Activated naive CD8-positive, alpha-beta T cell treated with anti-CD3 and anti-CD28 coated beads, Interleukin-2, amount 10 ng/mL, durations not matched to agents 7 days and 5 days (primary cell): ENCODE measurements around the gene ECE2. TPM values are rescaled to one million over a fixed set of nuclear protein-coding genes. Genes with fewer than 3 reads are reported as not detected.

Experiments
- ATAC-seq: fragments of 150-1000 bp; cut with Tn5 transposase; one replicate; pipeline ENCODE4 v1.10.0; 2021; ENCODE audit warnings: low read depth, moderate library complexity
- POLR2A ChIA-PET: fragments of 350-600 bp; sonication (Branson Sonifier 250); formaldehyde crosslinking; loops from one replicate; lab custom pipeline; 2021; ENCODE audit warnings: antibody characterized with exemption; lab: Charles Lee
- DNase-seq: peaks from one replicate; pipeline ENCODE4 v3.0.0; 2021
- H3K27ac Mint-ChIP-seq: one replicate; pipeline ENCODE4 v1.8.0; 2022; ENCODE audit warnings: mild to moderate bottlenecking, mixed read lengths
- H3K27me3 Mint-ChIP-seq: one replicate; pipeline ENCODE4 v1.8.0; 2022; ENCODE audit warnings: mild to moderate bottlenecking, moderate library complexity, mixed read lengths
- H3K36me3 Mint-ChIP-seq: one replicate; pipeline ENCODE4 v1.8.0; 2021; ENCODE audit warnings: mild to moderate bottlenecking, mixed read lengths
- H3K4me1 Mint-ChIP-seq: one replicate; pipeline ENCODE4 v1.8.0; 2021; ENCODE audit warnings: mixed read lengths
- H3K4me3 Mint-ChIP-seq: one replicate; pipeline ENCODE4 v1.8.0; 2022; ENCODE audit warnings: mild to moderate bottlenecking, moderate library complexity, mixed read lengths
- H3K9me3 Mint-ChIP-seq: one replicate; pipeline ENCODE4 v1.8.0; 2021; ENCODE audit warnings: mixed read lengths
- total RNA-seq, 2 experiments: library from RNA; stranded (reverse); gene quantifications; one replicate each; pipeline ENCODE4 v1.2.3, GENCODE V29; 2021

Gene ECE2
- total RNA-seq, 2 experiments from 2014 or later = not detected

GRCh38 chr3:184249412-184250166 is 26.2 kb upstream of the ECE2 start, which contains the start of gene EEF1AKMT4:
TSS of gene EEF1AKMT4 (plus strand) at chr3:184249672. CDS start at chr3:184249695, 23 bp downstream.
- H3K4me3 Mint-ChIP-seq = peak within 1 kb of the TSS; percentile 98
- H3K9me3 Mint-ChIP-seq = no peaks in the 10 kb centered on the region
- peak within 1 kb of the TSS; percentile 97 for H3K27ac Mint-ChIP-seq
- H3K4me1 Mint-ChIP-seq = peaks cover 14% of the 10 kb centered on the region
- H3K36me3 Mint-ChIP-seq = peaks cover 5% of the 10 kb centered on the region
- POLR2A ChIA-PET = interaction anchor here (0.6 to 1.2 kb wide), 2 partner anchors 9 to 22 kb away, joined by 3 read pairs; no protein-coding TSS in a partner anchor
- H3K27me3 Mint-ChIP-seq = no peaks in the 10 kb centered on the region
- ATAC-seq = peak; percentile 88
- DNase-seq = peak; percentile 93

DNA sequence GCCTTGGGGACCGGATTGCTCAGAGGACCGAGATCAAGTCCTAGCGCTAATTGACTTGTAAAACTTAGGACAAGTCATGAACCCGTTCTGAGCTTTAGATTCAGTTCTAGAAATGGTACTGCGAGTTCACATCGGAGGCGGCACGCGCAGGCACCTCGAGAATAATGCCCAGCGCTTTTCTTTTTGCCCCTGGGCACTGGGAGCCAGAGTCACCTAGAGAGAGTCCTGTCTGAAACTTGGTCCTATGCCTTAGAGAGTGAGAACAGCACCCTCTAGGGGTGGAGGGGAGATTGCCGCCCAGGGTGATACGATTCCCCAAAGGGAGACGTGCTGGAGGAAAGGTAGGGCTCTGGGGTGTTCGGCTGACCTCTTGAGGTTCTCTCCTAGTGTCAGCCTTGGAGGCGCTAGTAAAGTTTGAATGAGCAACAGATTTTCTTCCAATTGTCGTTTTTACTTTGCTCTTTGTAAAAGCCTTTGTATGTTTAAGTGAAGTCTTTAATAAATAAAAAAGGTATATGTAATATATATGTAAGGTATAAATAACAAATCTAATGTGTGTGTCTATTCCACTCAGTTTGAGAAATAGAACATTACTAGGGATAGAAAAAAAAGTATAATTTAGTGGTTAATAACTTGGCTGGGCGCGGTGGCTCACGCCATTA is 25.5 kb upstream of the ECE2 start:
- Mint-ChIP-seq H3K27me3 (no peaks in the 10 kb centered on the region), H3K36me3 (no peaks in the 10 kb centered on the region), H3K4me3 (peak overlapping the region; percentile 98), H3K9me3 (no peaks in the 10 kb centered on the region), H3K27ac (peak overlapping the region; percentile 97), H3K4me1 (peaks cover 14% of the 10 kb centered on the region)
- POLR2A ChIA-PET = interaction anchor here (0.6 to 1.2 kb wide), 2 partner anchors 10 to 22 kb away, joined by 3 read pairs; no protein-coding TSS in a partner anchor
- DNase-seq (peak; percentile 86), ATAC-seq (peak; percentile 62)

- no peaks in the 10 kb centered on the region for H3K9me3 Mint-ChIP-seq
- H3K27ac Mint-ChIP-seq = no peak overlapping the region
- POLR2A ChIA-PET = no interaction called here
- H3K4me1 Mint-ChIP-seq = peaks cover 9% of the 10 kb centered on the region
- no peak overlapping the region for H3K4me3 Mint-ChIP-seq
- ATAC-seq (no peak), DNase-seq (no peak)
- peaks cover 8% of the 10 kb centered on the region for H3K36me3 Mint-ChIP-seq
- peaks cover 13% of the 10 kb centered on the region for H3K27me3 Mint-ChIP-seq
Measured at GRCh38 chr3:184255291-184256039, 20.4 kb upstream of the ECE2 start.

DNA sequence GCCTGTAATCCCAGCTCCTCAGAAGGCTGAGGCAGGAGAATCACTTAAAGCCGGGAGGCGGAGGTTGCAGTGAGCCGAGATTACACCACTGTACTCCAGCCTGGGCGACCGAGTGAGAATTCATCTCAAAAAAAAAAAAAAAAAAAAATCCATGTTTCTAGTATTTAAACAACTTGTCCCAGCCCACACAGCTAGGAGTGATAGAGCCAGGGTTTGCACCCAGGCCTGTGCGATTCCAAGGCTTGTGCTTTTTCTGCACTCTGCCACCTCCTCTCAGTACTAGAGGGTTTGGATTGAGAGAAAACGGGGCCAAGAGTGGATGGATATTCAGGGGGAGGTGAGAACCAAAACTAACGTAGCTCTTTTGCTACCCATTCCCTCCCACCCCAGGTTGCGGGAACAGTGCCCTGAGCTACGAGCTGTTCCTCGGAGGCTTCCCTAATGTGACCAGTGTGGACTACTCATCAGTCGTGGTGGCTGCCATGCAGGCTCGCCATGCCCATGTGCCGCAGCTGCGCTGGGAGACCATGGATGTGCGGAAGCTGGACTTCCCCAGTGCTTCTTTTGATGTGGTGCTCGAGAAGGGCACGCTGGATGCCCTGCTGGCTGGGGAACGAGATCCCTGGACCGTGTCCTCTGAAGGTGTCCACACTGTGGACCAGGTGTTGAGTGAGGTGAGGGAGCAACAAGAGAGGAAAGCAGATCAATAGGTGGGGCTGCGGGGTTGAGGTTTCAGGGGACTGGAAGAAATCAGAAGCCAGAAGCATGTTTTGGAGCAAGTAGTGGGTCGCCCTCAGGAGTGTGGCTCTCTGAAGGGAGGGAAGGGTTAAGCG is 18.5 kb upstream of the ECE2 start:
- no peak overlapping the region for H3K27ac Mint-ChIP-seq
- ATAC-seq (no peak), DNase-seq (no peak)
- H3K27me3 Mint-ChIP-seq = peaks cover 22% of the 10 kb centered on the region
- no peak overlapping the region for H3K4me3 Mint-ChIP-seq
- H3K9me3 Mint-ChIP-seq = no peaks in the 10 kb centered on the region
- H3K4me1 Mint-ChIP-seq = peaks cover 18% of the 10 kb centered on the region
- H3K36me3 Mint-ChIP-seq = peaks cover 8% of the 10 kb centered on the region
- POLR2A ChIA-PET = no interaction called here

GRCh38 chr3:184258926-184259325 is 16.9 kb upstream of the ECE2 start:
- Mint-ChIP-seq H3K4me1 (peaks cover 23% of the 10 kb centered on the region), H3K27ac (no peak overlapping the region), H3K36me3 (peaks cover 8% of the 10 kb centered on the region), H3K27me3 (peaks cover 33% of the 10 kb centered on the region), H3K4me3 (peak overlapping the region; percentile 37), H3K9me3 (no peaks in the 10 kb centered on the region)
- POLR2A ChIA-PET = no interaction called here
- DNase-seq = no peak
- no peak for ATAC-seq

DNA sequence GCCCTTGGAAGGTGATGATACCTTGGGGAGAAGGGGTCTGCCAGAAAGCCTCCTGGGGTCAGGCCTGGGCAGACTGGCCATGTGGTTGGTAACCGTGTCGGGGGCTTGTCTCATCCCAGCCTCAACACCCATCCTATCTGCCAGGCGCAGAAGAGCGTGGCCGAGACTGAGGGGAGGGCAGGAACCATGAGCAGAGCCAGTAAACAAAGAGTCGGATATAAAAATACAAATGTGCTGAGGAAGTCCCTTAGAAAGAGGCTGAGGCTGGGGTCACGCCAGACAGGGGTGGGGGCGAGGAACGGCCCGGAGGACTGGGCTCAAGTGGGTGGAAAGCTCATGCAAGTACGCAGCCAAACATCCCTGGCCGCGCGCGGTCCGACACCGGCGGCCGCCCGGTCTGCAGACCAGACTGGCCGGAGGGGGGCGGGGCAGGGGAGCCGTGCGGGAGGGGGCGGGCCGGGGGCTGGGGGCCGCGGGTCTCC is 16.4 kb upstream of the ECE2 start:
- H3K4me3 Mint-ChIP-seq = peak overlapping the region; percentile 37
- no peak for DNase-seq
- no peaks in the 10 kb centered on the region for H3K9me3 Mint-ChIP-seq
- peaks cover 8% of the 10 kb centered on the region for H3K36me3 Mint-ChIP-seq
- POLR2A ChIA-PET = no interaction called here
- peaks cover 23% of the 10 kb centered on the region for H3K4me1 Mint-ChIP-seq
- peaks cover 35% of the 10 kb centered on the region for H3K27me3 Mint-ChIP-seq
- no peak for ATAC-seq
- H3K27ac Mint-ChIP-seq = peak overlapping the region; percentile 48

GRCh38 chr3:184259878-184260723 is 15.7 kb upstream of the ECE2 start:
- H3K27me3 Mint-ChIP-seq = peaks cover 40% of the 10 kb centered on the region
- H3K27ac Mint-ChIP-seq = no peak overlapping the region
- POLR2A ChIA-PET = no interaction called here
- no peaks in the 10 kb centered on the region for H3K9me3 Mint-ChIP-seq
- DNase-seq = peak; percentile 74
- H3K36me3 Mint-ChIP-seq = peaks cover 8% of the 10 kb centered on the region
- H3K4me3 Mint-ChIP-seq = peak overlapping the region; percentile 66
- peak; percentile 48 for ATAC-seq
- H3K4me1 Mint-ChIP-seq = peaks cover 23% of the 10 kb centered on the region

- Mint-ChIP-seq H3K27me3 (peaks cover 40% of the 10 kb centered on the region), H3K27ac (no peak overlapping the region), H3K4me1 (peaks cover 20% of the 10 kb centered on the region), H3K4me3 (peak overlapping the region; percentile 74), H3K36me3 (peaks cover 8% of the 10 kb centered on the region), H3K9me3 (no peaks in the 10 kb centered on the region)
- ATAC-seq = peak; percentile 3
- DNase-seq = no peak
- POLR2A ChIA-PET = no interaction called here
Measured at GRCh38 chr3:184260724-184261269, 15.0 kb upstream of the ECE2 start.

GRCh38 chr3:184261270-184261853 is 14.5 kb upstream of the ECE2 start, which contains the start of gene CAMK2N2:
TSS of gene CAMK2N2 (minus strand) at chr3:184261553. CDS start at chr3:184261285, 268 bp downstream.
- Mint-ChIP-seq H3K4me3 (peak within 1 kb of the TSS; percentile 74), H3K27ac (no peak within 1 kb of the TSS), H3K9me3 (no peaks in the 10 kb centered on the region), H3K36me3 (peaks cover 8% of the 10 kb centered on the region), H3K27me3 (peaks cover 40% of the 10 kb centered on the region), H3K4me1 (peaks cover 20% of the 10 kb centered on the region)
- ATAC-seq (peak; percentile 57), DNase-seq (peak; percentile 62)
- POLR2A ChIA-PET = no interaction called here

DNA sequence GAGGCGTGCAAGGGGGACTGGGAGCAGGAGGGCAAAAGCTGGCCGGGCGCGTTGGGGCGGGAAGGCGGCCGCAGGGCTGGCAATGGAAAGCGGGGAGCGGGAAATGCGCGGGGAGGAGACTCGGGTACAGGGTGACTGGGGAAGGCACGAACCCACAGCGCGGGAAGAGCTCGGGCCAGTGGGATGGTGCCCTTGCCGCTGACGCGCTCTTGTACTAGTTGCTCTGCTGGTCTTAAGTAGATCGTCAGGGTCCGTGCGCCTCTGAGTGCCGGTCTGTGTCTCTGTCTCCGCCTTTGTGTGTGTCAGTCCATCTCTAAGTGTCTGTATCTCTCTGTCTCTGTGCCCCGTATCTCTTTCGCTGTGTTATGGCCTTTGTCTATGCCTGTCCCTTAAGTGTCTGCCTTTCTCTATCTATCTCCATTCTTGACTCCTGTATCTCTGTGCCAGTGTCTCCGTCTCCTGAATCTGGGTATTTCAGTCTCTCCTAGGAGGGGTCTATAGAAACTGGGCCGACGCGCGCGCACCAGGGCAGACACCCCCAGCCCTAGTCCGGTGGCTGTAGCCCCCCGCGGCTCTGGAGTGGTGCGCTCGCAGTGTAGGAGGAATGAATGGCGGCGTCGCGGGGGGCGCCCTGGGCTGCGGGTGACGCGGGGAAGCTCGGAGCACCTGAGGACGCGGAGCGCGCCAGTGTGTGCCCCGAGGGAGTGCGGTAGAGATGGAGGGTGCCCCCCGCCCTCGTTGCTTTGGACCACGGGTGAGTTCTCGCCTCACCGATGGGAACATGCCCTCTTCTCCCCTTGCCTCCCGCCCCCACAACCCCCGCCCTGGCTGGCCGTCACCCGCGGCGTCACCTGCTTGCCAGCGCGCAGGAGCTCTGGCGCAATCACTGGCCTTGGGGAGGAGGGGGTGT is 13.7 kb upstream of the ECE2 start:
- POLR2A ChIA-PET = no interaction called here
- peak overlapping the region; percentile 74 for H3K4me3 Mint-ChIP-seq

More for the DNA sequence above, 13.7 kb upstream of the ECE2 start:
- peak; percentile 13 for ATAC-seq
- no peaks in the 10 kb centered on the region for H3K9me3 Mint-ChIP-seq
- H3K36me3 Mint-ChIP-seq = peaks cover 8% of the 10 kb centered on the region
- peaks cover 20% of the 10 kb centered on the region for H3K4me1 Mint-ChIP-seq
- peak; percentile 45 for DNase-seq
- H3K27ac Mint-ChIP-seq = no peak overlapping the region
- peaks cover 41% of the 10 kb centered on the region for H3K27me3 Mint-ChIP-seq
